ENCODE measurements around the gene RPUSD1. TPM values are rescaled to one million over a fixed set of nuclear protein-coding genes. Genes with fewer than 3 reads are reported as not detected.

RPUSD1 gene
- total RNA-seq, 1 donor from 2014 or later, result 26.8 TPM

DNA sequence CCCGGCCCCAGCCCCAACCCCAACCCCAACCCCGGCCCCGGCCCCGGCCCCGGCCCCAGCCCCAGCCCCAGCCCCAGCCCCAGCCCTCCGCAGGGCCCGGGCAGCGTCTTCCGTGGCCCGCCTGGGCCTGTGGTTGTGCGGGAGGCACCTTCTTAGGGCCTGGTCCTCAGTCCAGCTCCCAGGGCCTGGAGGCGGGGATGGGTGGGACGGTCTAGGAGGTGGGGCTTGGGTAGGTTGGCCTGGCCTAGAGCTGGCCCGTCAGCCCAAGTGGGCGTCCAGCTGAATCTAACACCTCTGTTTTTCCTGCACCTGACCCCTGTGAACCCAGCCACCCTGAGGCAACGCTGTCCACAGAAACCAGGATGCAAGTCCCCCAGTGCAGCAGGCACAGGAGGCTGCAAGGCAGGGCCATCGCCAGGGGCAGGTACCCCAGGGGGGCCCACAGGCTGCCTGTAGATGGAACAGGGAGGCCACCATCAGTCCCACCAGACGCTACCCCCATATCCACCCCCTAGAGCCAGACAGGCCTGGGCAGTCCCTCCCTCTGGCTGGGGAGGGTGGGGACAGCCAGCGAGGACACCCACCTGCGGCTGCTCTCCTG, 18.9 kb downstream of the RPUSD1 start:
- Mint-ChIP-seq H3K27me3 (no peaks in the 10 kb centered on the region), H3K4me1 (ENCODE audit: low read depth) (no peaks in the 10 kb centered on the region), H3K27ac (no peak overlapping the region), H3K4me3 (ENCODE audit: low read depth) (no peak overlapping the region), H3K9me3 (ENCODE audit: low read depth) (no peaks in the 10 kb centered on the region), H3K36me3 (ENCODE audit: insufficient read depth) (no peaks in the 10 kb centered on the region)
- TF ChIP-seq, protein P1, sequence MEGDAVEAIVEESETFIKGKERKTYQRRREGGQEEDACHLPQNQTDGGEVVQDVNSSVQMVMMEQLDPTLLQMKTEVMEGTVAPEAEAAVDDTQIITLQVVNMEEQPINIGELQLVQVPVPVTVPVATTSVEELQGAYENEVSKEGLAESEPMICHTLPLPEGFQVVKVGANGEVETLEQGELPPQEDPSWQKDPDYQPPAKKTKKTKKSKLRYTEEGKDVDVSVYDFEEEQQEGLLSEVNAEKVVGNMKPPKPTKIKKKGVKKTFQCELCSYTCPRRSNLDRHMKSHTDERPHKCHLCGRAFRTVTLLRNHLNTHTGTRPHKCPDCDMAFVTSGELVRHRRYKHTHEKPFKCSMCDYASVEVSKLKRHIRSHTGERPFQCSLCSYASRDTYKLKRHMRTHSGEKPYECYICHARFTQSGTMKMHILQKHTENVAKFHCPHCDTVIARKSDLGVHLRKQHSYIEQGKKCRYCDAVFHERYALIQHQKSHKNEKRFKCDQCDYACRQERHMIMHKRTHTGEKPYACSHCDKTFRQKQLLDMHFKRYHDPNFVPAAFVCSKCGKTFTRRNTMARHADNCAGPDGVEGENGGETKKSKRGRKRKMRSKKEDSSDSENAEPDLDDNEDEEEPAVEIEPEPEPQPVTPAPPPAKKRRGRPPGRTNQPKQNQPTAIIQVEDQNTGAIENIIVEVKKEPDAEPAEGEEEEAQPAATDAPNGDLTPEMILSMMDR (IDR thresholded peaks at IDR 0.05; ENCODE audit: unreplicated experiment), result no peak
- DNase-seq (ENCODE audit: low spot score, unreplicated experiment), result no peak

DNA sequence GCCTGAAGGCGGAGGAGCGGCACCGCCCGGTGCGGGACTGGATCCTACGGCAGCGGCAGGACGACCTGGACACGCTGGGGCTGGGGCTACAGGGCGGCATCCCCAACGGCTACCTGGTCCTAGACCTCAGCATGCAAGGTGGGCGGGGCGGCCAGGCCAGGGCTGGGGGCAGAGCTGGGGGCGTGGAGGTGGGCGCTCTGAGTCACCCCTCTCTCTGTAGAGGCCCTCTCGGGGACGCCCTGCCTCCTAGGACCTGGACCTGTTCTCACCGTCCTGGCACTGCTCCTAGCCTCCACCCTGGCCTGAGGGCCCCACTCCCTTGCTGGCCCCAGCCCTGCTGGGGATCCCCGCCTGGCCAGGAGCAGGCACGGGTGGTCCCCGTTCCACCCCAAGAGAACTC, 19.8 kb downstream of the RPUSD1 start:
- DNase-seq (ENCODE audit: low spot score, unreplicated experiment), result no peak
- Mint-ChIP-seq H3K4me3 (ENCODE audit: low read depth) (no peak overlapping the region), H3K4me1 (ENCODE audit: low read depth) (no peaks in the 10 kb centered on the region), H3K36me3 (ENCODE audit: insufficient read depth) (no peaks in the 10 kb centered on the region), H3K27me3 (no peaks in the 10 kb centered on the region), H3K27ac (no peak overlapping the region), H3K9me3 (ENCODE audit: low read depth) (no peaks in the 10 kb centered on the region)
- TF ChIP-seq, protein P1 (IDR thresholded peaks at IDR 0.05; ENCODE audit: unreplicated experiment), result no peak

DNA sequence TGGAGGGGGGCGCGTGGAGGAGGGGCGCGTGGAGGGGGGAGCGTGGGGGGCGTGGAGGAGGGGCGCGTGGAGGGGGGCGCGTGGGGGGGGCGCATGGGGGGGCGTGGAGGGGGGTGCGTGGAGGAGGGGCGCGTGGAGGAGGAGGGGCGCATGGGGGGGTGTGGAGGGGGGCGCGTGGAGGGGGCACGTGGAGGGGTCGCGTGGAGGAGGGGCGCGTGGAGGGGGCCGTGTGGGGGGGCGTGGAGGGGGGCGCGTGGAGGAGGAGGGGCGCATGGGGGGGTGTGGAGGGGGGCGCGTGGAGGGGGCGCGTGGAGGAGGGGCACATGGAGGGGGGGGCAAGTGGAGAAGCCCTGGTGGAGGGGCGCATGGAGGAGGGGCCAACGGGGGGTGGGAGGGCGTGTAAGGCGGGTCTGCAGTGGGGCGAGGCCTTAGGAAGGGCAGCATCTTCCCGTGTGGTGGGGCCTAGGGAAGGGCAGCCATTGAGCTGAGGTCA, 20.4 kb downstream of the RPUSD1 start:
- Mint-ChIP-seq H3K27me3 (no peaks in the 10 kb centered on the region), H3K9me3 (ENCODE audit: low read depth) (no peaks in the 10 kb centered on the region), H3K4me1 (ENCODE audit: low read depth) (no peaks in the 10 kb centered on the region), H3K27ac (no peak overlapping the region), H3K4me3 (ENCODE audit: low read depth) (no peak overlapping the region), H3K36me3 (ENCODE audit: insufficient read depth) (no peaks in the 10 kb centered on the region)
- DNase-seq (ENCODE audit: low spot score, unreplicated experiment), result no peak
- TF ChIP-seq, protein P1 (IDR thresholded peaks at IDR 0.05; ENCODE audit: unreplicated experiment), result no peak

DNA sequence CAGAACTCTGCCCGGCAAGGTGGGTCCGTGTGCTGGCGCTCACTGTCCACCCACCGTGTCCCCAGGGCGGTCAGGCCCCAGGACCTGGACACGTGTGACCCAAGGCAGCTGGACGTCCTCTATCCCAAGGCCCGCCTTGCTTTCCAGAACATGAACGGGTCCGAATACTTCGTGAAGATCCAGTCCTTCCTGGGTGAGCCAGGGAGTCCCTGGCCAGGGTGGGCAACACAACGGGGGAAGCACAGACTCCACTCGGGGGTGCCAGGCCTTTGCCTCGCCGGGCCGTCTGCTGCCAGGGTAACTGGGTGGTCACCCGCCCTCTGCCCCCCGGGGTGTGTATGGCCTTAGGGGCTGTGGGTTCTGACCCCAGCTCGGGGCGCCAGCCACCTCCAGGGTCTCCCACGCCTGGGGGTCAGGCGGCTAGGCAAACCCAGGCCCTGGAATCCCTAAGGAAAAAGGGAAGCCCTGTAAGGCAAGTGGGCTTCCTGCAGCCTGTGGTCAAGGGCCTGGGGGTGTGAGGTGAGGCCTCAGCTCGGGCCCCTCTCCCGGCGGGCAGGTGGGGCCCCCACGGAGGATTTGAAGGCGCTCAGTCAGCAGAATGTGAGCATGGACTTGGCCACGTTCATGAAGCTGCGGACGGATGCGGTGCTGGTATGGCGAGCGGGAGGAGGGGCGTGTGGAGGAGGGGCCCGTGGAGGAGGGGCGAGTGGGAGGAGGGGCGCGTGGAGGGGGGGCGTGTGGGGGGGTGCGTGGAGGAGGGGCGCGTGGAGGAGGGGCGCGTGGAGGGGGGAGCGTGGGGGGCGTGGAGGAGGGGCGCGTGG, 21.2 kb downstream of the RPUSD1 start:
- no peak for DNase-seq (ENCODE audit: low spot score, unreplicated experiment)
- H3K36me3 Mint-ChIP-seq (ENCODE audit: insufficient read depth), result no peaks in the 10 kb centered on the region

More for the DNA sequence above, 21.2 kb downstream of the RPUSD1 start:
- Mint-ChIP-seq H3K27me3 (no peaks in the 10 kb centered on the region), H3K9me3 (ENCODE audit: low read depth) (no peaks in the 10 kb centered on the region), H3K4me3 (ENCODE audit: low read depth) (no peak overlapping the region), H3K27ac (no peak overlapping the region), H3K4me1 (ENCODE audit: low read depth) (no peaks in the 10 kb centered on the region)
- TF ChIP-seq, protein P1 (IDR thresholded peaks at IDR 0.05; ENCODE audit: unreplicated experiment), result no peak

Measured in progenitor cell of endocrine pancreas (in vitro differentiated cells).